Effector memory CD8-positive, alpha-beta T cell (primary cell): ENCODE measurements around the gene RCL1.

ENCODE experiments used
- ATAC-seq: fragments of 150-1000 bp; cut with Tn5 transposase; replicated peaks from 2 replicates; pipeline ENCODE4 v1.10.0; 2021; ENCODE audit warnings: mild to moderate bottlenecking, moderate library complexity
- DNase-seq, 3 experiments: peaks; one replicate each; pipeline ENCODE4 v3.0.0; 2021
- H3K27ac Mint-ChIP-seq, 2 donors: one replicate each; pipeline ENCODE4 v1.8.0; 2022; ENCODE audit warnings: mild to moderate bottlenecking in 2 of 2, mixed read lengths in 2 of 2, moderate library complexity in 2 of 2
- H3K27me3 Mint-ChIP-seq, 2 donors: one replicate each; pipeline ENCODE4 v1.8.0; 2022; ENCODE audit warnings: mixed read lengths in 2 of 2
- H3K36me3 Mint-ChIP-seq: one replicate; pipeline ENCODE4 v1.8.0; 2022; ENCODE audit warnings: mild to moderate bottlenecking, moderate library complexity, mixed read lengths; ENCODE audit not compliant: insufficient read depth
- H3K4me1 Mint-ChIP-seq, 2 donors: one replicate each; pipeline ENCODE4 v1.8.0; 2022; ENCODE audit warnings: low read depth in 2 of 2, mixed read lengths in 2 of 2
- H3K4me3 Mint-ChIP-seq, 2 donors: one replicate each; pipeline ENCODE4 v1.8.0; 2022; ENCODE audit warnings: mild to moderate bottlenecking in 2 of 2, mixed read lengths in 2 of 2, moderate library complexity in 2 of 2
- H3K9me3 Mint-ChIP-seq, 2 donors: one replicate each; pipeline ENCODE4 v1.8.0; 2022; ENCODE audit warnings: mixed read lengths in 2 of 2

Gene RCL1

DNA sequence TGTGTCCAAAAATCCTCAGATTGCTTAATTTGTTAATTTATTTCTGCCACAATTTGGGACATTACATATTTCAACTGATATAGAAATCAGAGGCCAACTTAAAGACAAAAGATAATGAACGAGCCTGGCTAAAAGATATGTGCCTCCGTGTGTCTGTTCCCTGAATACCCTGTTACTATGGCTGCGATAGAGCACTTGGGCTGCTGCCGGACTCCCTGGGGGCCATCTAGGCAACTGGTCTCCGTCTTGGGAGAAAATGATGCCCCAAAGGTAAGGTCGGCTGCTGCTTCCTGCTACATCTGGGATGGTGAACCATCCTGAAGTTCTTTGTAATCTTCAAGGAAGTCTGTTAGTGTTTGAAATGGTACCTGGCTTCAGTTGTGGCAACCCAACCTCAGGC is 72.0 kb downstream of the RCL1 start:
- no peak overlapping the region for H3K4me3 Mint-ChIP-seq
- no peak for ATAC-seq
- peaks cover 0 to 3% of the 10 kb centered on the region in 2 donors for H3K4me1 Mint-ChIP-seq
- H3K27me3 Mint-ChIP-seq: no peaks in the 10 kb centered on the region
- no peaks in the 10 kb centered on the region for H3K9me3 Mint-ChIP-seq
- H3K27ac Mint-ChIP-seq: no peak overlapping the region
- peaks cover 2% of the 10 kb centered on the region for H3K36me3 Mint-ChIP-seq
- no peak for DNase-seq

DNA sequence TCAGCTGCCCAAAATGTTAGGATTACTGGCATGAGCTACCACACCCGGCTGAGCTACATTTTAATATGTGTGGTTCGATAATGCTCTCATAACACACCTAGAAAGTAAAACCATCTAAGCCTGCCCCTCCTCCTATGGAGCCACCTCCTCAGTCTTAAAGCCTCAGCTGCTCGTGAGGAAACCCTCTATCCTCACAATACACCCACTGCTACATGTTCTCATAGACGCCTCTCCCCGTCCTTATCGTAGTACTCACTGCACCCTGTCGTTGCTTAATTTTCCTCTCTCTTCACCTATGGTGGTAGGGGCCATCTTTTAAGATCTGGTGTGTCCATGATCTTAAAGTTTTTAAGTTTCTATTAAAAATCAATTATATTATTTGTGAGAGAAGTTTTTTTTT is 72.9 kb downstream of the RCL1 start:
- DNase-seq: no peak
- peaks cover 0 to 3% of the 10 kb centered on the region in 2 donors for H3K4me1 Mint-ChIP-seq
- H3K27me3 Mint-ChIP-seq: no peaks in the 10 kb centered on the region
- ATAC-seq: no peak
- H3K9me3 Mint-ChIP-seq: no peaks in the 10 kb centered on the region
- peaks cover 2% of the 10 kb centered on the region for H3K36me3 Mint-ChIP-seq
- peak overlapping the region in 1 of 2 donors; percentile 55 for H3K27ac Mint-ChIP-seq
- H3K4me3 Mint-ChIP-seq: no peak overlapping the region

DNA sequence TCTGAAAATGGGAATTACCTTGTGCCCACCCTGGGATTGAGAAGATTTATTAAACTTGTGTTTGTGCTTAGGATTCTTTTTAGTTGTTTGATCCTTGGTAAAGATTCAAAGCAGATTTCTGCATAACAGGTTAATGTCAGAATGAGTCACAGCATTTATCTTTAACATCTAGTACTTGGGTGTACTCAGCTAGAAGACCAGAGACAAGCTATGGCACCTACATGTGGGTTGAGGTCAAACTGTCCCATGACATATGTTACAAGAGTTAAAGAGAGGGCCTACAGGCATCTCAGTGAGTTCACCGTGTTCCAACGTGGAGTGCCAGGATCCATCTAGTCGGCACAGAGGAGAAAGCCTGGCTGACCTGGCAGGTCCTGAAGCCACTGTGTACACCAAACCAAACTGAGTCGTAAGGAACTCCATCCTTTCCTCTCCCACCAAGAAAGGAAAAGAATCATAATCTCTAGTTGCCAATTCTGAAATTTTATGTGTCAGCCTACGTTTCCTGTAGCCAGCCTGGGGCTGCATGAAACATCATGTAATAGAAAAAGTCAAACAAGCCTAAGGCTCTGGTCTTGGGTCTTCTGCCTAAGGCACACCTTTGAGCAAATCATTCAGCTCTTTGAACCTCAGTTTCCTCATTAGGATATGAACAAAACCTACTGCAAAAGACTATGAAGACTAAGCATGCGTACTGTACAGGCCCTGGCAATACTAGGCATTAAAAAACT is 73.7 kb downstream of the RCL1 start:
- DNase-seq: no peak
- H3K36me3 Mint-ChIP-seq: peaks cover 2% of the 10 kb centered on the region
- H3K27ac Mint-ChIP-seq: peak overlapping the region in 1 of 2 donors; percentile 55
- H3K27me3 Mint-ChIP-seq: no peaks in the 10 kb centered on the region
- H3K4me1 Mint-ChIP-seq: peaks cover 0 to 3% of the 10 kb centered on the region in 2 donors
- no peaks in the 10 kb centered on the region for H3K9me3 Mint-ChIP-seq
- H3K4me3 Mint-ChIP-seq: no peak overlapping the region
- no peak for ATAC-seq

- no peaks in the 10 kb centered on the region for H3K27me3 Mint-ChIP-seq
- no peak for ATAC-seq
- no peak for DNase-seq
- H3K4me1 Mint-ChIP-seq: no peaks in the 10 kb centered on the region
- H3K4me3 Mint-ChIP-seq: no peak overlapping the region
- H3K36me3 Mint-ChIP-seq: no peaks in the 10 kb centered on the region
- H3K9me3 Mint-ChIP-seq: no peaks in the 10 kb centered on the region
- H3K27ac Mint-ChIP-seq: no peak overlapping the region
These were observed 80.3 kb downstream of the RCL1 start for GRCh38 chr9:4873066-4873465.

DNA sequence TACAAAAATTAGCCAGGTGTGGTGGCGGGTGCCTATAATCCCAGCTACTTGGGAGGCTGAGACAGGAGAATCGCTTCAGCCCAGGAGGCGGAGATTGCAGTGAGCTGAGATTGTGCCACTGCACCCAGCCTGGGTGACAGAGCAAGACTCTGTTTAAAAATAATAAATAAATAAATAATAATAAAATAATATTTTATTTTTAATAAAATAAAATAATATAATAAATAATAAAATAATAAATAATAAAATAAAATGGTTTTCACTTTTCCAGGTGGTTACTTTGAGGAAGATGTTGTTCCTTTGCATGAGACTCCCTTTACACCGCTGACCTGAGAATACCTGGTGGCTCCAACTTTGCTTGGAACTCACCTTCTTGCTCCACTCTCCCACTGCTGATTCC is 82.8 kb downstream of the RCL1 start:
- Mint-ChIP-seq H3K4me3 (no peak overlapping the region), H3K27ac (no peak overlapping the region), H3K4me1 (no peaks in the 10 kb centered on the region), H3K36me3 (no peaks in the 10 kb centered on the region), H3K9me3 (no peaks in the 10 kb centered on the region), H3K27me3 (no peaks in the 10 kb centered on the region)
- no peak for ATAC-seq
- DNase-seq: no peak

- H3K27me3 Mint-ChIP-seq: no peaks in the 10 kb centered on the region
- no peak overlapping the region for H3K4me3 Mint-ChIP-seq
- ATAC-seq (no peak), DNase-seq (no peak)
- H3K4me1 Mint-ChIP-seq: no peaks in the 10 kb centered on the region
- no peaks in the 10 kb centered on the region for H3K9me3 Mint-ChIP-seq
- H3K36me3 Mint-ChIP-seq: no peaks in the 10 kb centered on the region
- H3K27ac Mint-ChIP-seq: no peak overlapping the region
These were observed 86.4 kb downstream of the RCL1 start for GRCh38 chr9:4879115-4879558.

GRCh38 chr9:4883326-4883873 is 90.7 kb downstream of the RCL1 start:
- no peak overlapping the region for H3K27ac Mint-ChIP-seq
- H3K9me3 Mint-ChIP-seq: no peaks in the 10 kb centered on the region
- H3K27me3 Mint-ChIP-seq: no peaks in the 10 kb centered on the region
- H3K4me3 Mint-ChIP-seq: no peak overlapping the region
- DNase-seq (no peak), ATAC-seq (no peak)
- no peaks in the 10 kb centered on the region for H3K36me3 Mint-ChIP-seq
- H3K4me1 Mint-ChIP-seq: no peaks in the 10 kb centered on the region

- no peak overlapping the region for H3K4me3 Mint-ChIP-seq
- H3K9me3 Mint-ChIP-seq: no peaks in the 10 kb centered on the region
- H3K4me1 Mint-ChIP-seq: no peaks in the 10 kb centered on the region
- H3K27ac Mint-ChIP-seq: no peak overlapping the region
- DNase-seq: no peak
- no peaks in the 10 kb centered on the region for H3K36me3 Mint-ChIP-seq
- H3K27me3 Mint-ChIP-seq: no peaks in the 10 kb centered on the region
- ATAC-seq: no peak
These were observed 94.0 kb downstream of the RCL1 start for GRCh38 chr9:4886698-4887097.

- no peaks in the 10 kb centered on the region for H3K36me3 Mint-ChIP-seq
- no peak overlapping the region for H3K4me3 Mint-ChIP-seq
- no peaks in the 10 kb centered on the region for H3K9me3 Mint-ChIP-seq
- ATAC-seq: no peak
- H3K27me3 Mint-ChIP-seq: no peaks in the 10 kb centered on the region
- no peak overlapping the region for H3K27ac Mint-ChIP-seq
- no peak for DNase-seq
- no peaks in the 10 kb centered on the region for H3K4me1 Mint-ChIP-seq
These were observed 94.8 kb downstream of the RCL1 start for GRCh38 chr9:4887556-4887955.

- no peak overlapping the region for H3K4me3 Mint-ChIP-seq
- H3K27me3 Mint-ChIP-seq: no peaks in the 10 kb centered on the region
- ATAC-seq (no peak), DNase-seq (no peak)
- no peaks in the 10 kb centered on the region for H3K4me1 Mint-ChIP-seq
- no peaks in the 10 kb centered on the region for H3K9me3 Mint-ChIP-seq
- H3K36me3 Mint-ChIP-seq: no peaks in the 10 kb centered on the region
- no peak overlapping the region for H3K27ac Mint-ChIP-seq
These were observed 97.5 kb downstream of the RCL1 start for GRCh38 chr9:4890242-4890641.

GRCh38 chr9:4890929-4891328 is 98.2 kb downstream of the RCL1 start:
- Mint-ChIP-seq H3K27me3 (no peaks in the 10 kb centered on the region), H3K4me1 (no peaks in the 10 kb centered on the region), H3K27ac (no peak overlapping the region), H3K4me3 (no peak overlapping the region), H3K36me3 (no peaks in the 10 kb centered on the region), H3K9me3 (no peaks in the 10 kb centered on the region)
- ATAC-seq (no peak), DNase-seq (no peak)

- H3K4me3 Mint-ChIP-seq: no peak overlapping the region
- no peaks in the 10 kb centered on the region for H3K4me1 Mint-ChIP-seq
- H3K9me3 Mint-ChIP-seq: no peaks in the 10 kb centered on the region
- H3K36me3 Mint-ChIP-seq: no peaks in the 10 kb centered on the region
- H3K27me3 Mint-ChIP-seq: no peaks in the 10 kb centered on the region
- H3K27ac Mint-ChIP-seq: no peak overlapping the region
- no peak for ATAC-seq
- DNase-seq: no peak
These were observed 98.9 kb downstream of the RCL1 start for GRCh38 chr9:4891674-4892073.

- Mint-ChIP-seq H3K36me3 (no peaks in the 10 kb centered on the region), H3K4me1 (no peaks in the 10 kb centered on the region), H3K4me3 (no peak overlapping the region)
These were observed 99.9 kb downstream of the RCL1 start for GRCh38 chr9:4892501-4893194.

GRCh38 chr9:4894076-4894475 is 101.3 kb downstream of the RCL1 start:
- no peak for DNase-seq
- no peaks in the 10 kb centered on the region for H3K36me3 Mint-ChIP-seq
- H3K27ac Mint-ChIP-seq: no peak overlapping the region
- no peak overlapping the region for H3K4me3 Mint-ChIP-seq
- H3K4me1 Mint-ChIP-seq: no peaks in the 10 kb centered on the region
- ATAC-seq: no peak
- peaks cover 0 to 3% of the 10 kb centered on the region in 2 donors for H3K9me3 Mint-ChIP-seq
- H3K27me3 Mint-ChIP-seq: no peaks in the 10 kb centered on the region

More at GRCh38 chr9:4892501-4893194, 99.9 kb downstream of the RCL1 start:
- ATAC-seq: no peak
- no peak overlapping the region for H3K27ac Mint-ChIP-seq
- no peaks in the 10 kb centered on the region for H3K27me3 Mint-ChIP-seq
- no peak for DNase-seq
- no peaks in the 10 kb centered on the region for H3K9me3 Mint-ChIP-seq
